Panc1 (cell line): ENCODE results near the gene ATE1. TPM values are rescaled to one million over a fixed set of nuclear protein-coding genes. Genes with fewer than 3 reads are reported as not detected.

Source experiments
- ATAC-seq: fragments of 200-7000 bp; cut with Tn5 transposase; 2 replicates; pipeline ENCODE4 v1.9.1; 2020; ENCODE audit warnings: mild to moderate bottlenecking, moderate library complexity
- BruUV-seq: library from RNA; stranded (reverse); fragments of 400-500 nt; replicated peaks from 2 replicates; lab custom pipeline; 2021; lab: Mats Ljungman, UMichigan
- CTCF ChIA-PET: fragments of 300-600 bp; sonication (Branson Sonifier 250); formaldehyde crosslinking; loops from one replicate; lab custom pipeline; 2022; ENCODE audit warnings: antibody characterized with exemption; lab: Charles Lee
- POLR2A ChIA-PET: fragments of 300-600 bp; sonication (Branson Sonifier 250); formaldehyde crosslinking; loops from one replicate; lab custom pipeline; 2022; ENCODE audit warnings: antibody characterized with exemption; lab: Charles Lee
- DNase-seq: peaks from one replicate; pipeline ENCODE4 v3.0.0-alpha.2; 2010; ENCODE audit warnings: low read depth, low spot score
- H3K27ac ChIP-seq: 2 replicates; pipeline ENCODE4 v1.5.1; 2011; ENCODE audit warnings: mild to moderate bottlenecking, low read length, inconsistent platforms
- H3K27me3 ChIP-seq: fragments of 200-500 bp; sonication (Bioruptor generic); 2 replicates; pipeline ENCODE4 v1.6.0; 2014; ENCODE audit warnings: low read length, inconsistent platforms; ENCODE audit not compliant: control insufficient read depth, insufficient read depth
- H3K36me3 ChIP-seq: fragments of 200-500 bp; sonication (Bioruptor generic); 2 replicates; pipeline ENCODE4 v1.5.1; 2014; ENCODE audit warnings: inconsistent platforms, mild to moderate bottlenecking, low read length, moderate library complexity; ENCODE audit not compliant: control insufficient read depth, insufficient read depth
- H3K4me1 ChIP-seq: 2 replicates; pipeline ENCODE4 v1.5.1; 2011; ENCODE audit warnings: inconsistent platforms, mild to moderate bottlenecking, low read length, moderate library complexity; ENCODE audit not compliant: control insufficient read depth, insufficient read depth
- H3K4me3 ChIP-seq, 2 experiments: 2 replicates each; pipeline ENCODE4 v1.5.1; 2011 to 2012; ENCODE audit warnings: low read depth in 2 of 2, low read length in 2 of 2, mild to moderate bottlenecking in 2 of 2, inconsistent platforms in 1 of 2, moderate library complexity in 1 of 2
- H3K9me3 ChIP-seq: fragments of 200-500 bp; sonication (Bioruptor generic); 2 replicates; pipeline ENCODE4 v1.5.1; 2014; ENCODE audit warnings: low read depth, mild to moderate bottlenecking, inconsistent platforms, low read length, moderate library complexity; ENCODE audit not compliant: control insufficient read depth, insufficient read depth
- POLR2AphosphoS5 ChIP-seq: IDR thresholded peaks from 2 replicates; pipeline ENCODE4 v1.6.1; 2012; ENCODE audit warnings: mild to moderate bottlenecking, low read depth, low read length, moderate library complexity
- REST ChIP-seq, 2 experiments: IDR thresholded peaks; 2 replicates each; pipeline ENCODE4 v1.6.1; 2011 to 2012; ENCODE audit warnings: low read depth in 2 of 2, control low read depth in 1 of 2, low read length in 1 of 2, mild to moderate bottlenecking in 1 of 2, moderate library complexity in 1 of 2; ENCODE audit not compliant: insufficient read depth in 1 of 2
- SIN3A ChIP-seq: IDR thresholded peaks from 2 replicates; pipeline ENCODE4 v1.6.1; 2012; ENCODE audit warnings: low read depth, mild to moderate bottlenecking, low read length, moderate library complexity, borderline replicate concordance; ENCODE audit not compliant: insufficient read depth
- TCF7L2 ChIP-seq: IDR thresholded peaks from 2 replicates; pipeline ENCODE4 v1.6.1; 2011; ENCODE audit warnings: mild to moderate bottlenecking, low read depth, low read length, inconsistent platforms
- in situ Hi-C: cut with HindIII; loops from 2 replicates; pipeline ENCODE4 v1.10.0; 2016; ENCODE audit warnings: low sequenced_read_pairs, low pct_unique_long_range_greater_than_20kb
- intact Hi-C: fragments of 100-400 bp; cut with micrococcal nuclease; formaldehyde crosslinking; loops from one replicate; pipeline ENCODE4 v1.10.0; 2022; ENCODE audit not compliant: unreplicated experiment
- total RNA-seq: library from RNA; stranded (reverse); gene quantifications from one replicate; pipeline ENCODE4 v1.2.1, GENCODE V29; 2021; ENCODE audit not compliant: unreplicated experiment
- TF ChIP-seq, protein P1 (sequence below): fragments of 450-650 bp; IDR thresholded peaks from 2 replicates; pipeline ENCODE4 v1.5.1; 2017; ENCODE audit warnings: mild to moderate bottlenecking

Gene ATE1
- total RNA-seq, 1 experiment from 2014 or later, result 45.5 TPM

- Histone ChIP-seq H3K9me3 (no peaks in the 10 kb centered on the region), H3K36me3 (no peaks in the 10 kb centered on the region), H3K27me3 (peaks cover 16% of the 10 kb centered on the region), H3K4me3 (no peak overlapping the region), H3K27ac (no peak overlapping the region), H3K4me1 (no peaks in the 10 kb centered on the region)
- no peak for DNase-seq
- no peak for TF ChIP-seq POLR2AphosphoS5
- TF ChIP-seq, protein P1, sequence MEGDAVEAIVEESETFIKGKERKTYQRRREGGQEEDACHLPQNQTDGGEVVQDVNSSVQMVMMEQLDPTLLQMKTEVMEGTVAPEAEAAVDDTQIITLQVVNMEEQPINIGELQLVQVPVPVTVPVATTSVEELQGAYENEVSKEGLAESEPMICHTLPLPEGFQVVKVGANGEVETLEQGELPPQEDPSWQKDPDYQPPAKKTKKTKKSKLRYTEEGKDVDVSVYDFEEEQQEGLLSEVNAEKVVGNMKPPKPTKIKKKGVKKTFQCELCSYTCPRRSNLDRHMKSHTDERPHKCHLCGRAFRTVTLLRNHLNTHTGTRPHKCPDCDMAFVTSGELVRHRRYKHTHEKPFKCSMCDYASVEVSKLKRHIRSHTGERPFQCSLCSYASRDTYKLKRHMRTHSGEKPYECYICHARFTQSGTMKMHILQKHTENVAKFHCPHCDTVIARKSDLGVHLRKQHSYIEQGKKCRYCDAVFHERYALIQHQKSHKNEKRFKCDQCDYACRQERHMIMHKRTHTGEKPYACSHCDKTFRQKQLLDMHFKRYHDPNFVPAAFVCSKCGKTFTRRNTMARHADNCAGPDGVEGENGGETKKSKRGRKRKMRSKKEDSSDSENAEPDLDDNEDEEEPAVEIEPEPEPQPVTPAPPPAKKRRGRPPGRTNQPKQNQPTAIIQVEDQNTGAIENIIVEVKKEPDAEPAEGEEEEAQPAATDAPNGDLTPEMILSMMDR, result peak; percentile 71
- ATAC-seq, result no peak
- in situ Hi-C loops (no loop called here), intact Hi-C loops (no loop called here)
- POLR2A ChIA-PET, result no interaction called here
- CTCF ChIA-PET, result interaction anchor here (1.0 kb wide), 1 partner anchor 12 kb away, joined by 3 read pairs; no protein-coding TSS in a partner anchor
- no TSS peak for BruUV-seq
Observed at GRCh38 chr10:121696854-121697253, 231.0 kb downstream of the ATE1 start.

DNA sequence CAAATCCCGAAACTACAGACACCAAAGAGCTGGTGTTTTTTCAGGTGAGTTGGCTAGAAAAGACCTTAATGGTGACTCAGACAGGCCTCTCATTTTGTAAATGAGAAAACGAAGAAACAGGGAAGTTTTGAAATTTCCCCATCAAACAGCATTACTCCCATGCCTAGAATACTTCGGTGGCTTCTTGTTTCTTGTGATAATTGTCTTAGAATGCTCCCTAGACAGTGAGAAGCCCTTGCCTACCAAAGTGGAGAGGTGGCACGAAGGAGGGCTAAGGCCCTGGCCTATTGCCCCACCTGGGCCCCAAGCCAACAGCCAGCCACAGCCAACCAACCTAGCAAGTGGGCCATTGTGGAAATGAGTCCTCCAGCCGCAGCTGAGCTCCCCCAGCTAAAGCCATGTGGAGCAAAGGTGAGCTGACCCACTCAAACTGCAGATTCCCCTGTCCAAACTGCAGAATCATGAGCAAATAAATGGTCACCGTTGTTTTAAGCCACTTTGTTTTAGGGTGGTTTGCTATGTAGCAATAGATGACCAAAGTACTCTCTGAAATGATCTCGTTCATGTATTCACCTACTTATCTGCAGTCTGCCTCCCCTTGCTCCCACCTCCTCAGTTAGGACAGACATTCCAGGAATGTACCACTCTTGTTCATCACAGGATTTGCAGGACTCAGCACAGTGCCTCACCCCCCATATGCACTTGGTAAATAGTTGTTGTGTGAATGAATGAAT is 231.9 kb downstream of the ATE1 start:
- peaks cover 17% of the 10 kb centered on the region for H3K27me3 ChIP-seq
- BruUV-seq, result no TSS peak
- in situ Hi-C loops, result no loop called here
- intact Hi-C loops, result no loop called here
- H3K9me3 ChIP-seq, result no peaks in the 10 kb centered on the region
- no peak for ATAC-seq
- POLR2A ChIA-PET, result no interaction called here
- CTCF ChIA-PET, result interaction anchor here (1.0 kb wide), 1 partner anchor 13 kb away, joined by 3 read pairs; no protein-coding TSS in a partner anchor
- no peak for DNase-seq
- H3K27ac ChIP-seq, result no peak overlapping the region
- H3K4me3 ChIP-seq, result no peak overlapping the region
- TF ChIP-seq REST (IDR thresholded peaks at IDR 0.05; ENCODE audit: insufficient read depth in 1 of 2, low read depth in 2 of 2, low read length in 1 of 2) (no peak), TCF7L2 (no peak), POLR2AphosphoS5 (no peak), SIN3A (no peak)
- TF ChIP-seq, protein P1, result no peak
- no peaks in the 10 kb centered on the region for H3K4me1 ChIP-seq
- no peaks in the 10 kb centered on the region for H3K36me3 ChIP-seq
